Endothelial cell of umbilical vein (primary cell): ENCODE results near the gene C17orf78. TPM values are rescaled to one million over a fixed set of nuclear protein-coding genes. Genes with fewer than 3 reads are reported as not detected.

Experiments
- BruUV-seq: library from RNA; stranded (reverse); fragments of 400-500 nt; replicated peaks from 2 replicates; lab custom pipeline; 2021; lab: Mats Ljungman, UMichigan
- CTCF ChIA-PET: fragments of 300-600, 350-600 bp; sonication (Branson Sonifier 250); formaldehyde crosslinking; loops from one replicate; lab custom pipeline; 2021; ENCODE audit warnings: antibody characterized with exemption, inconsistent platforms; lab: Charles Lee
- POLR2A ChIA-PET: fragments of 300-600, 350-600 bp; sonication (Branson Sonifier 250); formaldehyde crosslinking; loops from one replicate; lab custom pipeline; 2021; ENCODE audit warnings: antibody characterized with exemption, inconsistent platforms; lab: Charles Lee
- DNase-seq: peaks from one replicate; pipeline ENCODE4 v3.0.0-alpha.2; 2011; ENCODE audit warnings: low read depth, low spot score
- FAIRE-seq: peaks from 2 replicates; lab custom pipeline; 2011; peaks lifted over from hg19 to GRCh38; lab: Jason Lieb, UNC
- H2AFZ ChIP-seq: 2 replicates; pipeline ENCODE4 v1.6.0; 2012; ENCODE audit warnings: low read depth, low read length, control low read depth, inconsistent platforms
- H3K27ac ChIP-seq: 2 replicates; pipeline ENCODE4 v1.5.1; 2011; ENCODE audit warnings: low read depth, mild to moderate bottlenecking, control low read depth, low read length, moderate library complexity; ENCODE audit not compliant: insufficient read depth
- H3K27me3 ChIP-seq, 2 experiments: 2 replicates each; pipeline versions ENCODE4 v1.6.0 to v1.6.1; 2011; ENCODE audit warnings: low read length in 2 of 2, mixed read lengths in 1 of 2; ENCODE audit not compliant: control insufficient read depth in 2 of 2, insufficient read depth in 2 of 2
- H3K36me3 ChIP-seq, 2 experiments: 2 replicates in 1 of 2; 3 replicates in 1 of 2; pipeline ENCODE4 v1.5.1; 2011; ENCODE audit warnings: low read length in 2 of 2, mild to moderate bottlenecking in 1 of 2, moderate library complexity in 1 of 2; ENCODE audit not compliant: control insufficient read depth in 2 of 2, insufficient read depth in 2 of 2; ENCODE audit errors: extremely low read depth in 1 of 2
- H3K4me1 ChIP-seq: 3 replicates; pipeline ENCODE4 v1.5.1; 2011; ENCODE audit warnings: mild to moderate bottlenecking, low read length; ENCODE audit not compliant: control insufficient read depth, insufficient read depth; ENCODE audit errors: extremely low read depth
- H3K4me2 ChIP-seq: 2 replicates; pipeline ENCODE4 v1.6.1; 2011; ENCODE audit warnings: low read length, control low read depth, mixed read lengths; ENCODE audit not compliant: insufficient read depth
- H3K4me3 ChIP-seq, 3 experiments: fragments of 200-600 bp in 1 of 3; sonication (generic), shearing (Covaris generic) in 1 of 3; replicated peaks in 1 of 3; 2 replicates each; pipeline ENCODE4 v1.5.1; 2011 to 2016; ENCODE audit warnings: control low read depth in 3 of 3, low read length in 3 of 3, mild to moderate bottlenecking in 2 of 3, inconsistent platforms in 1 of 3, low read depth in 1 of 3, moderate library complexity in 1 of 3; ENCODE audit not compliant: insufficient read depth in 1 of 3
- H3K79me2 ChIP-seq: 2 replicates; pipeline ENCODE4 v1.6.0; 2012; ENCODE audit warnings: low read length, inconsistent platforms; ENCODE audit not compliant: control insufficient read depth, insufficient read depth
- H3K9ac ChIP-seq: replicated peaks from 2 replicates; pipeline ENCODE3; 2011; ENCODE audit warnings: low read length, control low read depth; ENCODE audit not compliant: insufficient read depth; ENCODE audit errors: extremely low read depth
- H3K9me1 ChIP-seq: replicated peaks from 3 replicates; pipeline ENCODE4 v1.6.0; 2011; ENCODE audit warnings: mild to moderate bottlenecking, low read length; ENCODE audit not compliant: control insufficient read depth, insufficient read depth; ENCODE audit errors: extremely low read depth
- H3K9me3 ChIP-seq: replicated peaks from 2 replicates; pipeline ENCODE4 v1.5.1; 2012; ENCODE audit warnings: low read length, inconsistent platforms; ENCODE audit not compliant: control insufficient read depth, insufficient read depth
- H4K20me1 ChIP-seq: replicated peaks from 2 replicates; pipeline ENCODE3; 2011; ENCODE audit warnings: mild to moderate bottlenecking, low read length; ENCODE audit not compliant: control insufficient read depth, insufficient read depth; ENCODE audit errors: extremely low read depth
- EZH2 ChIP-seq: IDR thresholded peaks from 2 replicates; pipeline ENCODE4 v1.6.1; 2012; ENCODE audit warnings: borderline replicate concordance, low read depth, mild to moderate bottlenecking, moderate library complexity, low read length, inconsistent platforms; ENCODE audit not compliant: severe bottlenecking
- FOS ChIP-seq: IDR thresholded peaks from 2 replicates; pipeline ENCODE4 v1.6.1; 2011; ENCODE audit warnings: mild to moderate bottlenecking, low read length, moderate library complexity, borderline replicate concordance; ENCODE audit not compliant: insufficient read depth
- GATA2 ChIP-seq: IDR thresholded peaks from 2 replicates; pipeline ENCODE4 v1.7.0; 2011; ENCODE audit warnings: low read depth, mild to moderate bottlenecking, moderate library complexity, mixed read lengths, low read length; ENCODE audit not compliant: insufficient read length, insufficient read depth
- JUN ChIP-seq: IDR thresholded peaks from 2 replicates; pipeline ENCODE4 v1.6.1; 2011; ENCODE audit warnings: borderline replicate concordance, low read depth; ENCODE audit not compliant: insufficient read length, insufficient read depth
- MYC ChIP-seq: IDR thresholded peaks from one replicate; pipeline ENCODE4 v1.6.1; 2011; ENCODE audit warnings: mild to moderate bottlenecking, low read depth, low read length
- POLR2A ChIP-seq: IDR thresholded peaks from 2 replicates; pipeline ENCODE4 v1.6.1; 2012; ENCODE audit warnings: low read depth, mild to moderate bottlenecking, control low read depth, low read length
- POLR2AphosphoS5 ChIP-seq: IDR thresholded peaks from 2 replicates; pipeline ENCODE4 v1.6.1; 2012; ENCODE audit warnings: low read depth, mild to moderate bottlenecking, control low read depth, low read length, moderate library complexity; ENCODE audit not compliant: insufficient read depth
- dilution Hi-C: fragments of 300-500 bp; cut with MboI; formaldehyde crosslinking; loops from one replicate; pipeline ENCODE4 v1.15.0; 2019; ENCODE audit warnings: low sequenced_read_pairs; ENCODE audit not compliant: extremely low pct_ligation_motif_present
- intact Hi-C: fragments of 100-400 bp; cut with micrococcal nuclease; formaldehyde crosslinking; loops from one replicate; pipeline ENCODE4 v1.10.0; 2022
- polyA plus RNA-seq, 4 experiments: library from polyadenylated mRNA; depleted of rRNA in 3 of 4; stranded (reverse) in 3 of 4; unstranded in 1 of 4; fragments of >200 nt; gene quantifications; 2 replicates each; pipeline versions ENCODE4 v1.2.1 to v1.2.3, GENCODE V29; 2011 to 2012; ENCODE audit warnings: missing spikeins in 1 of 4
- total RNA-seq: library from RNA; stranded (reverse); gene quantifications from 2 replicates; pipeline ENCODE4 v1.2.3, GENCODE V29; 2021
- TF ChIP-seq, protein P1 (sequence below), 2 donors: IDR thresholded peaks; 1 replicate in 1 of 2; 2 replicates in 1 of 2; pipeline ENCODE4 v1.5.1; 2011; ENCODE audit warnings: low read length in 2 of 2, mild to moderate bottlenecking in 2 of 2, moderate library complexity in 2 of 2, control low read depth in 1 of 2, inconsistent platforms in 1 of 2, low read depth in 1 of 2; ENCODE audit not compliant: insufficient read depth in 1 of 2; ENCODE audit errors: extremely low read depth in 1 of 2
- TF ChIP-seq, protein P2 (sequence below): IDR thresholded peaks from 2 replicates; pipeline ENCODE4 v1.6.1; 2011; ENCODE audit not compliant: insufficient read depth, insufficient read length

The C17orf78 gene
- total and polyA plus RNA-seq, 2 donors (not counting 3 experiments of a cell fraction or from before 2014, with no cell fraction given), result not detected

DNA sequence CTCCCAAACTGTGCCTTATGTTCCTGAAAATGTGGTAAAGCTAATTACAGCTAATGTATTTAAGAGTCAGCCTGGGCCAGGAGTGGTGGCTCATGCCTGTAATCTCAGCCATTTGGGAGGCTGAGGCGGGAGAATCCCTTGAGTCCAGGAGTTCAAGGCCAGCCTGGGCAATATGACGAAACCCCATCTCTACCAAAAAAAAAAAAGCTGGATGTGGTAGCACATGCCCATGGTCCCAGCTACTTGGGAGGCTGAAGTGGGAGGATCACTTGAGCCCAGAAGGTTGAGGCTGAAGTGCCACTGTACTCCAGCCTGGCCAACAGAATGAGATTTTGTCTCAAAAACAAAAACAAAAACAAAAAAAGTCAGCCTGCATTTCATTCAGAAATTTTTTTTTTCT is 33.2 kb upstream of the C17orf78 start:
- peaks cover 75% of the 10 kb centered on the region for H3K79me2 ChIP-seq
- no peaks in the 10 kb centered on the region for H3K4me1 ChIP-seq
- TF ChIP-seq GATA2, result no peak
- TF ChIP-seq, protein P1, sequence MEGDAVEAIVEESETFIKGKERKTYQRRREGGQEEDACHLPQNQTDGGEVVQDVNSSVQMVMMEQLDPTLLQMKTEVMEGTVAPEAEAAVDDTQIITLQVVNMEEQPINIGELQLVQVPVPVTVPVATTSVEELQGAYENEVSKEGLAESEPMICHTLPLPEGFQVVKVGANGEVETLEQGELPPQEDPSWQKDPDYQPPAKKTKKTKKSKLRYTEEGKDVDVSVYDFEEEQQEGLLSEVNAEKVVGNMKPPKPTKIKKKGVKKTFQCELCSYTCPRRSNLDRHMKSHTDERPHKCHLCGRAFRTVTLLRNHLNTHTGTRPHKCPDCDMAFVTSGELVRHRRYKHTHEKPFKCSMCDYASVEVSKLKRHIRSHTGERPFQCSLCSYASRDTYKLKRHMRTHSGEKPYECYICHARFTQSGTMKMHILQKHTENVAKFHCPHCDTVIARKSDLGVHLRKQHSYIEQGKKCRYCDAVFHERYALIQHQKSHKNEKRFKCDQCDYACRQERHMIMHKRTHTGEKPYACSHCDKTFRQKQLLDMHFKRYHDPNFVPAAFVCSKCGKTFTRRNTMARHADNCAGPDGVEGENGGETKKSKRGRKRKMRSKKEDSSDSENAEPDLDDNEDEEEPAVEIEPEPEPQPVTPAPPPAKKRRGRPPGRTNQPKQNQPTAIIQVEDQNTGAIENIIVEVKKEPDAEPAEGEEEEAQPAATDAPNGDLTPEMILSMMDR (IDR thresholded peaks at IDR 0.05; ENCODE audit: extremely low read depth in 1 of 2, insufficient read depth in 1 of 2, low read depth in 1 of 2, low read length in 2 of 2), result no peak
- TF ChIP-seq, protein P2, sequence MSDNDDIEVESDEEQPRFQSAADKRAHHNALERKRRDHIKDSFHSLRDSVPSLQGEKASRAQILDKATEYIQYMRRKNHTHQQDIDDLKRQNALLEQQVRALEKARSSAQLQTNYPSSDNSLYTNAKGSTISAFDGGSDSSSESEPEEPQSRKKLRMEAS, result no peak
- TF ChIP-seq EZH2, result no peak
- TF ChIP-seq POLR2A, result no peak
- no peak for TF ChIP-seq POLR2AphosphoS5
- no peak for TF ChIP-seq JUN
- no peak for TF ChIP-seq FOS
- TF ChIP-seq MYC, result no peak
- no peak overlapping the region for H3K27ac ChIP-seq
- ChIA-PET POLR2A (no interaction called here), CTCF (interaction anchor here (0.6 to 2.1 kb wide), 6 partner anchors 9 to 269 kb away, joined by 3 to 6 read pairs (median 3); no protein-coding TSS in a partner anchor)
- dilution Hi-C loops (no loop called here), intact Hi-C loops (no loop called here)
- BruUV-seq, result no TSS peak
- no peak overlapping the region for H3K4me3 ChIP-seq
- H3K36me3 ChIP-seq, result peaks cover 0 to 3% of the 10 kb centered on the region in 2 experiments
- peaks cover 4% of the 10 kb centered on the region for H4K20me1 ChIP-seq
- no peaks in the 10 kb centered on the region for H3K9me1 ChIP-seq
- H3K27me3 ChIP-seq, result no peaks in the 10 kb centered on the region
- no peak overlapping the region for H3K4me2 ChIP-seq
- DNase-seq (no peak), FAIRE-seq (no peak)
- H3K9ac ChIP-seq, result no peak overlapping the region
- H3K9me3 ChIP-seq, result no peaks in the 10 kb centered on the region
- no peak overlapping the region for H2AFZ ChIP-seq
